ENCODE results near the gene C3orf49.

Gene C3orf49

DNA sequence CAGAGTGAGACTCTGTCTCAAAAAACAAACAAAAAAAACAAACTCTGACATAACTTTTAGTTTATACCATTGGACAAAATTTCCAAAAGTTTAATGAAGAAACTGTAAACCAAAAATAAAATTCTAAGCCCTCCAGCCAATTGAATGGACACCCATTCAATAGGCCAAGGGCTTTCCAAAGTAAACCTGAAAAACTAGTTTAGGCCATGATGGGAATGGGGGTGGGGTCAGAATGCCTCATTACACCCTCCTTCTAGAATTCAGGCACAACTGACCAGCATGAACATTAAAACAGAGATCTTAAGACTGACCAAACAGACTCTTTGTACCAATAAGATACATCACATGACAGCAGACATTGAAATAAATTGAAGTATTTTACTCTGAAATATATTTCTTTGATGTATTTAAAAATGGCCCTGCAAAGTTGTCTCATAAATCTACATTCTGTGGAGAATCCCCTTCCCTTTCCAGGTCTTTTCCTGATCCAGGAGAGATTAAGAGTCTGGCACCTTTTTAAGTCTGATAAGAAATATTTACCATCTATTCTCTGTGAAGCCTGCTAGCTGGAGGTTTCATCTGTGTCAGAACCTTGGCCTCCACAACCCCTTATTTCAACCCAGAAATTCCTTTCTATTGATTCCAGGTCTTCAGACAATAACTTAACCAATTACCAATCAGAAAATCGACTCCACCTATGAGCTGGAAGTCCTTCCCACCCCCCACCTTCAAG is 28.8 kb downstream of the C3orf49 start:
- TF ChIP-seq, protein P1, sequence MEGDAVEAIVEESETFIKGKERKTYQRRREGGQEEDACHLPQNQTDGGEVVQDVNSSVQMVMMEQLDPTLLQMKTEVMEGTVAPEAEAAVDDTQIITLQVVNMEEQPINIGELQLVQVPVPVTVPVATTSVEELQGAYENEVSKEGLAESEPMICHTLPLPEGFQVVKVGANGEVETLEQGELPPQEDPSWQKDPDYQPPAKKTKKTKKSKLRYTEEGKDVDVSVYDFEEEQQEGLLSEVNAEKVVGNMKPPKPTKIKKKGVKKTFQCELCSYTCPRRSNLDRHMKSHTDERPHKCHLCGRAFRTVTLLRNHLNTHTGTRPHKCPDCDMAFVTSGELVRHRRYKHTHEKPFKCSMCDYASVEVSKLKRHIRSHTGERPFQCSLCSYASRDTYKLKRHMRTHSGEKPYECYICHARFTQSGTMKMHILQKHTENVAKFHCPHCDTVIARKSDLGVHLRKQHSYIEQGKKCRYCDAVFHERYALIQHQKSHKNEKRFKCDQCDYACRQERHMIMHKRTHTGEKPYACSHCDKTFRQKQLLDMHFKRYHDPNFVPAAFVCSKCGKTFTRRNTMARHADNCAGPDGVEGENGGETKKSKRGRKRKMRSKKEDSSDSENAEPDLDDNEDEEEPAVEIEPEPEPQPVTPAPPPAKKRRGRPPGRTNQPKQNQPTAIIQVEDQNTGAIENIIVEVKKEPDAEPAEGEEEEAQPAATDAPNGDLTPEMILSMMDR (IDR thresholded peaks at IDR 0.05; ENCODE audit: low read depth, low read length) = no peak
- DNase-seq (ENCODE audit: extremely low read depth, low read depth) = no peak

DNA sequence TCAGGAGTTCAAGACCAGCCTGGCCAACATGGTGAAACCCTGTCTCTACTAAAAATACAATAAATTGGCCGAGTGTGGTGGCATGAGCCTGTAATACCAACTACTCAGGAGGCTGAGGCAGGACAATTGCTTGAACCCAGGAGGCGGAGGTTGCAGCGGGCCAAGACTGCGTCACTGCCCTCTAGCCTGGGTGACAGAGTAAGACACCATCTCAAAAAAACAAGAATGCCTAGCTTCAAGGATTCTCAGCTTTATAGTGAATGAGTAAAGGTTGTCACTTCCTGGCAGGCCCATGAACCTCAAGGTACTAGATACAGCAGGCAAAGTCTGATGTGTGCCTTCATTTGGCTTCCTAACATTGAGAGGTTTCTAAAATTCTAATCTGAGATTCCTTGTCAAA is 30.1 kb downstream of the C3orf49 start:
- no peak for DNase-seq (ENCODE audit: extremely low read depth, low read depth)
- TF ChIP-seq, protein P1 (IDR thresholded peaks at IDR 0.05; ENCODE audit: low read depth, low read length) = no peak

- TF ChIP-seq, protein P1 (IDR thresholded peaks at IDR 0.05; ENCODE audit: low read depth, low read length) = no peak
- no peak for DNase-seq (ENCODE audit: extremely low read depth, low read depth)
These were observed 32.2 kb downstream of the C3orf49 start for GRCh38 chr3:63851287-63851686.

GRCh38 chr3:63853106-63853505 is 34.0 kb downstream of the C3orf49 start:
- no peak for DNase-seq (ENCODE audit: extremely low read depth, low read depth)
- TF ChIP-seq, protein P1 (IDR thresholded peaks at IDR 0.05; ENCODE audit: low read depth, low read length) = no peak

DNA sequence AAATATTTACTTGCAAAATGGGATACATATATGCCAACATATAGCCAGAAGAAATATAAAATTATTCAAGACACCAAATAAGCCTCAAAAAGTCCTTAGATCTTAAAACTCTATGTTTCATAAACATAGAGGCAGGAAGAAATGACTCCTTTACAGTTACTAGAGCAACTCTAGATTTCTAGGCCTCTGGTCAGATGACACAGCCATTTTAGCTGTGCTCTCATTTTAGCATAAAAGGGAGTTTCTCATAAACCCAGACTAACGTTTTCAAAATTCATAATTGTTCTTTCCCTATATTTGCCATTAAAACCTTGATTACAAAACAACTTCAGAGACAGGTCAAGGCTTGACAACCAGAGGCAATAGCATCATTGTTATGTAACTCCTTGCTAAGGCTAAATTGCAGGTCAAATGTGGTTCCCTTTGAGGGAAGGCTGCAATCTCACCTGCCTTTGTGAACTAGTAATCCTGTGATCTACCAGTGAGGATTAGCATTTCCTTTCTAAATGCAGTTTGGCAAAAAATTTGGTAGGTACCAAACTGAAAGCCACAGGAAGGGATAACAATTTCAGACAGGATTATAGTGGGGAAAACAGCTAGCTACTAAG is 36.3 kb downstream of the C3orf49 start:
- no peak for DNase-seq (ENCODE audit: extremely low read depth, low read depth)
- TF ChIP-seq, protein P1 (IDR thresholded peaks at IDR 0.05; ENCODE audit: low read depth, low read length) = no peak

- DNase-seq (ENCODE audit: extremely low read depth, low read depth) = no peak
- TF ChIP-seq, protein P1 (IDR thresholded peaks at IDR 0.05; ENCODE audit: low read depth, low read length) = no peak
These were observed 38.2 kb downstream of the C3orf49 start for GRCh38 chr3:63857311-63857710.

- DNase-seq (ENCODE audit: extremely low read depth, low read depth) = no peak
- TF ChIP-seq, protein P1 (IDR thresholded peaks at IDR 0.05; ENCODE audit: low read depth, low read length) = no peak
These were observed 41.7 kb downstream of the C3orf49 start for GRCh38 chr3:63860776-63861175.

All from AG09319 (cell line).